Common myeloid progenitor, CD34-positive (primary cell): ENCODE measurements around the gene PSPH.
"Not testable (repeated sequence)": the region's sequence is repeated elsewhere in the genome, so short reads cannot be mapped to it uniquely, and the experiment has no call there.

Experiments used
- CTCF ChIA-PET: fragments of 350-600 bp; sonication (Branson Sonifier 250); formaldehyde crosslinking; loops from one replicate; lab custom pipeline; 2021; ENCODE audit warnings: antibody characterized with exemption; lab: Charles Lee
- POLR2A ChIA-PET: fragments of 350-600 bp; sonication (Branson Sonifier 250); formaldehyde crosslinking; loops from one replicate; lab custom pipeline; 2021; ENCODE audit warnings: antibody characterized with exemption; lab: Charles Lee
- DNase-seq, 3 donors: peaks; one replicate each; pipeline versions ENCODE4 v3.0.0 to v3.0.0-alpha.2; 2013
- H3K27ac ChIP-seq, 2 experiments: 1 replicate in 1 of 2; 2 replicates in 1 of 2; pipeline ENCODE4 v1.7.0; 2013; ENCODE audit warnings: inconsistent platforms in 2 of 2, low read length in 2 of 2, mild to moderate bottlenecking in 2 of 2, low read depth in 1 of 2, moderate library complexity in 1 of 2; ENCODE audit not compliant: severe bottlenecking in 2 of 2, insufficient read depth in 1 of 2, poor library complexity in 1 of 2
- H3K27me3 ChIP-seq, 5 experiments: replicated peaks in 2 of 5; 1 replicate in 3 of 5; 2 replicates in 2 of 5; pipeline versions ENCODE4 v1.6.1 to v1.7.0; 2013; ENCODE audit warnings: low read length in 4 of 5, mild to moderate bottlenecking in 2 of 5, moderate library complexity in 2 of 5, inconsistent platforms in 1 of 5; ENCODE audit not compliant: insufficient read depth in 5 of 5, control insufficient read depth in 4 of 5
- H3K36me3 ChIP-seq, 4 experiments: 1 replicate in 2 of 4; 2 replicates in 2 of 4; pipeline versions ENCODE4 v1.6.1 to v1.7.0; 2013; ENCODE audit warnings: low read length in 3 of 4, control low read depth in 1 of 4, mild to moderate bottlenecking in 1 of 4; ENCODE audit not compliant: control insufficient read depth in 4 of 4, insufficient read depth in 4 of 4
- H3K4me1 ChIP-seq, 4 experiments: 1 replicate in 3 of 4; 2 replicates in 1 of 4; pipeline versions ENCODE4 v1.6.1 to v1.7.1; 2013; ENCODE audit warnings: low read length in 3 of 4, mild to moderate bottlenecking in 3 of 4, control low read depth in 1 of 4, inconsistent platforms in 1 of 4, moderate library complexity in 1 of 4; ENCODE audit not compliant: control insufficient read depth in 4 of 4, insufficient read depth in 4 of 4; ENCODE audit errors: control extremely low read depth in 1 of 4
- H3K4me3 ChIP-seq, 7 experiments: 1 replicate in 4 of 7; 2 replicates in 3 of 7; pipeline versions ENCODE4 v1.5.1 to v1.7.0; 2013; ENCODE audit warnings: mild to moderate bottlenecking in 7 of 7, low read length in 6 of 7, moderate library complexity in 6 of 7, inconsistent platforms in 2 of 7, low read depth in 2 of 7, control low read depth in 1 of 7; ENCODE audit not compliant: insufficient read depth in 4 of 7, control insufficient read depth in 1 of 7; ENCODE audit errors: extremely low read depth in 1 of 7
- H3K9me3 ChIP-seq, 5 experiments: 1 replicate in 4 of 5; 2 replicates in 1 of 5; pipeline versions ENCODE4 v1.6.1 to v1.7.1; 2013; ENCODE audit warnings: low read length in 4 of 5, mild to moderate bottlenecking in 2 of 5, inconsistent platforms in 1 of 5, low read depth in 1 of 5, moderate library complexity in 1 of 5; ENCODE audit not compliant: control insufficient read depth in 4 of 5, insufficient read depth in 2 of 5; ENCODE audit errors: control extremely low read depth in 1 of 5
- WGBS: methylation state at CpG from one replicate; pipeline ENCODE4 v1.1.5; 2013; ENCODE audit not compliant: insufficient coverage; 5-methylcytosine and 5-hydroxymethylcytosine counted together

Gene PSPH

GRCh38 chr7:56031556-56031955 is 19.7 kb downstream of the PSPH start:
- H3K27ac ChIP-seq, POLR2A ChIA-PET: not testable (repeated sequence)

GRCh38 chr7:56030340-56030739 is 20.9 kb downstream of the PSPH start:
- POLR2A ChIA-PET: no interaction called here
- WGBS: 93% methylated on average over 5 of the region's 8 CpGs
- Histone ChIP-seq H3K9me3 (no peaks in the 10 kb centered on the region), H3K4me1 (peaks cover 0 to 13% (median 9%) of the 10 kb centered on the region in 4 experiments), H3K36me3 (peaks cover 2 to 19% (median 9%) of the 10 kb centered on the region in 4 experiments), H3K27ac (no peak overlapping the region), H3K4me3 (no peak overlapping the region), H3K27me3 (no peaks in the 10 kb centered on the region)
- CTCF ChIA-PET: interaction anchor here (0.8 to 1.0 kb wide), 2 partner anchors 8 to 41 kb away, joined by 3 to 4 read pairs; no protein-coding TSS in a partner anchor
- DNase-seq: no peak

More at GRCh38 chr7:56031556-56031955, 19.7 kb downstream of the PSPH start:
- H3K4me1 ChIP-seq: peaks cover 0 to 13% (median 9%) of the 10 kb centered on the region in 4 experiments
- not testable (repeated sequence) for DNase-seq, H3K9me3 ChIP-seq, H3K4me3 ChIP-seq, H3K27me3 ChIP-seq
- WGBS: 86% methylated on average over 4 of the region's 8 CpGs
- CTCF ChIA-PET: interaction anchor here (0.8 kb wide), 1 partner anchor 9 kb away, joined by 3 read pairs; no protein-coding TSS in a partner anchor
- H3K36me3 ChIP-seq: peaks cover 2 to 19% (median 8%) of the 10 kb centered on the region in 4 experiments

- H3K36me3 ChIP-seq: peaks cover 2 to 19% (median 10%) of the 10 kb centered on the region in 4 experiments
- no peak for DNase-seq
- CTCF ChIA-PET: interaction anchor here (0.6 to 0.9 kb wide), 2 partner anchors 12 to 28 kb away, joined by 3 to 4 read pairs; no protein-coding TSS in a partner anchor
- no peak overlapping the region for H3K4me3 ChIP-seq
- H3K27ac ChIP-seq: no peak overlapping the region
- no peaks in the 10 kb centered on the region for H3K27me3 ChIP-seq
- WGBS: 96% methylated on average over 5 of the region's 9 CpGs
- H3K4me1 ChIP-seq: peaks cover 0 to 8% (median 6%) of the 10 kb centered on the region in 4 experiments
- no peaks in the 10 kb centered on the region for H3K9me3 ChIP-seq
- POLR2A ChIA-PET: no interaction called here
These were observed 22.2 kb downstream of the PSPH start for GRCh38 chr7:56028942-56029630.

GRCh38 chr7:56026538-56026937 is 24.7 kb downstream of the PSPH start:
- Histone ChIP-seq H3K9me3 (no peaks in the 10 kb centered on the region), H3K27me3 (no peaks in the 10 kb centered on the region), H3K27ac (no peak overlapping the region), H3K36me3 (peaks cover 2 to 20% (median 12%) of the 10 kb centered on the region in 4 experiments), H3K4me1 (no peaks in the 10 kb centered on the region), H3K4me3 (no peak overlapping the region)
- 100% methylated on average over 1 of the region's 2 CpGs for WGBS
- DNase-seq: no peak
- POLR2A ChIA-PET: no interaction called here
- CTCF ChIA-PET: interaction anchor here (0.6 kb wide), 1 partner anchor 49 kb away, joined by 3 read pairs; no protein-coding TSS in a partner anchor

- Histone ChIP-seq H3K27ac (no peak overlapping the region), H3K9me3 (no peaks in the 10 kb centered on the region), H3K4me1 (no peaks in the 10 kb centered on the region), H3K4me3 (no peak overlapping the region), H3K27me3 (no peaks in the 10 kb centered on the region), H3K36me3 (peaks cover 4 to 25% (median 13%) of the 10 kb centered on the region in 4 experiments)
- DNase-seq: no peak
- ChIA-PET CTCF (interaction anchor here (1.5 kb wide), 1 partner anchor 7 kb away, joined by 3 read pairs; no protein-coding TSS in a partner anchor), POLR2A (no interaction called here)
These were observed 27.7 kb downstream of the PSPH start for GRCh38 chr7:56023500-56023899.

- H3K9me3 ChIP-seq: no peaks in the 10 kb centered on the region
- no peak for DNase-seq
- ChIA-PET POLR2A (no interaction called here), CTCF (interaction anchor here (1.7 kb wide), 1 partner anchor 54 kb away, joined by 4 read pairs; no protein-coding TSS in a partner anchor)
- no peaks in the 10 kb centered on the region for H3K27me3 ChIP-seq
- H3K27ac ChIP-seq: no peak overlapping the region
- WGBS: 97% methylated on average over 8 of the region's 9 CpGs
- H3K4me1 ChIP-seq: no peaks in the 10 kb centered on the region
- no peak overlapping the region for H3K4me3 ChIP-seq
- peaks cover 4 to 25% (median 10%) of the 10 kb centered on the region in 4 experiments for H3K36me3 ChIP-seq
These were observed 31.7 kb downstream of the PSPH start for GRCh38 chr7:56019501-56019900.

GRCh38 chr7:56017015-56017414 is 34.2 kb downstream of the PSPH start:
- peaks cover 0 to 31% (median 13%) of the 10 kb centered on the region in 4 experiments for H3K36me3 ChIP-seq
- POLR2A ChIA-PET, CTCF ChIA-PET: not testable (repeated sequence)

More at GRCh38 chr7:56017015-56017414, 34.2 kb downstream of the PSPH start:
- DNase-seq, H3K4me1 ChIP-seq, H3K27me3 ChIP-seq, H3K9me3 ChIP-seq, H3K4me3 ChIP-seq, H3K27ac ChIP-seq: not testable (repeated sequence)
- no CpG with 5 or more reads among the region's 3 CpGs for WGBS
